Measurements from ENCODE around the gene CRYGS.

Gene CRYGS

DNA sequence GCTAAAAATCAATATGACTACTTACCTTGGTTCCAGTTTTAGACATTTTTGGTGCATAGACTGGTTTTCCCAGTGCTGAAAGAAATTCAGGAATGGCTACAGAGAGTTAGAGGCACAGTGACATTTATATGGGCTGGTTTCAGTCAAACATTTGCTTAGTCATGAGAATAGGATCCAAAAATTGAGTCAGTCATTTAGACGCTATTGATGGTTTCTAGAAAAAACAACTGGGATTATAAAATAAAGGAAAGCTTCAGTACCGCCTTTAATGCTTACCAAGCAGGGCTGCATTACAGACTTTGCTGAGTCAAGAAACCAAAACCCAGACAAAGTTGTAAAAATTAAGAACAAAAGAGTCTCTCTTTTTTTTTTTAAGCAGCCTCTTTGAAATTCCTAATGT is at the start of gene CRYGS:
CRYGS (minus strand) TSS at position 100 of the 400 bp plus-strand sequence; CDS start at position 46, 54 bp downstream.
- TF ChIP-seq, protein P1, sequence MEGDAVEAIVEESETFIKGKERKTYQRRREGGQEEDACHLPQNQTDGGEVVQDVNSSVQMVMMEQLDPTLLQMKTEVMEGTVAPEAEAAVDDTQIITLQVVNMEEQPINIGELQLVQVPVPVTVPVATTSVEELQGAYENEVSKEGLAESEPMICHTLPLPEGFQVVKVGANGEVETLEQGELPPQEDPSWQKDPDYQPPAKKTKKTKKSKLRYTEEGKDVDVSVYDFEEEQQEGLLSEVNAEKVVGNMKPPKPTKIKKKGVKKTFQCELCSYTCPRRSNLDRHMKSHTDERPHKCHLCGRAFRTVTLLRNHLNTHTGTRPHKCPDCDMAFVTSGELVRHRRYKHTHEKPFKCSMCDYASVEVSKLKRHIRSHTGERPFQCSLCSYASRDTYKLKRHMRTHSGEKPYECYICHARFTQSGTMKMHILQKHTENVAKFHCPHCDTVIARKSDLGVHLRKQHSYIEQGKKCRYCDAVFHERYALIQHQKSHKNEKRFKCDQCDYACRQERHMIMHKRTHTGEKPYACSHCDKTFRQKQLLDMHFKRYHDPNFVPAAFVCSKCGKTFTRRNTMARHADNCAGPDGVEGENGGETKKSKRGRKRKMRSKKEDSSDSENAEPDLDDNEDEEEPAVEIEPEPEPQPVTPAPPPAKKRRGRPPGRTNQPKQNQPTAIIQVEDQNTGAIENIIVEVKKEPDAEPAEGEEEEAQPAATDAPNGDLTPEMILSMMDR (IDR thresholded peaks at IDR 0.05; ENCODE audit: insufficient read depth, low read depth, low read length, missing control alignments): no peak
- no peak for DNase-seq (ENCODE audit: low read depth)
- H3K4me3 ChIP-seq (ENCODE audit: low read depth, low read length): no peak within 1 kb of the TSS

DNA sequence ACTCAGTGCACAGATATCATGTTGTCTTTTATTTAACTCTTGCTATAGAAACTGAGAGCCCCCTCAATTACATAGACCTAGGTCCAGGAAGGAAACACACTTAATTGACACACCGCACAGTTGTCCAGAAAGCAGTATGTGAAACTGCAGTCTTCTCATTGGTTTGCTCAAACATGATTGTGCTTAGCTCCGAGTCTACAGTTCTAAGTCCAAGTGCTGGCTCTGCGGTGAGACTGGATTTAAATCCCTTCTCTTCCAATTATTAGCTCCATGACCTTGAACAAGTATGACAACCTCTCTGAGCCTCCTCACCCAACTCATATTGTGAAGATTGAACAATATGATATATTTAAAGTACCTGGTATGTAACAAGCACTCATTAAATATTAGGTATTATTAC is 49.7 kb upstream of the CRYGS start:
- DNase-seq (ENCODE audit: low read depth): no peak
- TF ChIP-seq, protein P1 (IDR thresholded peaks at IDR 0.05; ENCODE audit: insufficient read depth, low read depth, low read length, missing control alignments): no peak
- no peak overlapping the region for H3K4me3 ChIP-seq (ENCODE audit: low read depth, low read length)

DNA sequence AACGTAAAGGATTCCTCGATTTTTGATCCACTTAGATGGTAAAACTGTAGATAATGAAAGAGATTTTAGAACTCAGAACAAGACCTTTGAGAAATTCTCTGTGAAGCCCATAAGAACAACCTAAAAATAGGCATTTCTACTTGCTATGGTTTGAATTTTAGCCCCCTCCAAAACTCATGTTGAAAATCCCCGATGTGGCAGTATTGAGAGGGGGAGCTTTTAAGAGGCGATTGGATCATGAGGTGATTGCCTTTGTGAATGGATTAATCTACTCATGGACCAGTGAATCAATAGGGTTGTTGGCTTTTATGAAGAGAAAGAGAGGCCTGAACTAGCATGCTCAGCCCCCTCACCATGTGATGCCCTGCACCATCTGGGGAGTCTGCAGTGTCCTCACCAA is 48.5 kb upstream of the CRYGS start:
- H3K4me3 ChIP-seq (ENCODE audit: low read depth, low read length): no peak overlapping the region
- DNase-seq (ENCODE audit: low read depth): no peak
- TF ChIP-seq, protein P1 (IDR thresholded peaks at IDR 0.05; ENCODE audit: insufficient read depth, low read depth, low read length, missing control alignments): no peak

DNA sequence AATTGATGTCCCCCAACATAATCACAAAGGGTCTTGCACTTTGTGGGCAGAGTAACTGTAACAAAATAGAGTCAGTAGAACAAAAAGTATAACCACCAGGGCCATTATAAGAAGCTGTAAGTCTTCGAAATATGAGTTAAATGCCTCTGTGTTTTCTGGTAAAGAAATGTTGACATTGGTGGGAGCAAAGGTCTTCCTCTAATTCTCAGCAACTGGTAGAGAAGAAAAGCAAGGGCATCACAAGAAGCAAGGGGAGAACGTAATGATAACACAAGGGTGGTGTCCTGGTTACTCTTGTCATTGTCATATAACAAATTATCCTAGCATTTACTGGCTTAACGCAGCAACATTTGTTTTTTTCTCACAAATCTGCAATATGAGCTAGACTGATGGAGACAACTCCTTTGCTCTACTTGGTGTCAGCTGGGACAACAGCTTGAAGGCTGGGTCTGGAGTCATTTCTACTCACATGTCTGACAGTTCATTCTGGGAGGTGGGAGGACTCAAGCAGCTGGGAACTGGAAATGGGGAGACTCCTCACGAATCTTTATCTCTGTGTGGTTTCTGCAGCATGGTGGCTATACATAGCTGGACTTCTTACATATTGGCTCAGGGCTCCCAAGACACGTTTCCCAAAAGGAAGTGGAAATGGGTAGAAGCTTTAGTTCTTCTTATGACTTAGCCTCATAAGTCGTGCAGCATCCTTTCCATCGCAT is 46.6 kb upstream of the CRYGS start:
- H3K4me3 ChIP-seq (ENCODE audit: low read depth, low read length): no peak overlapping the region
- TF ChIP-seq, protein P1 (IDR thresholded peaks at IDR 0.05; ENCODE audit: insufficient read depth, low read depth, low read length, missing control alignments): no peak
- DNase-seq (ENCODE audit: low read depth): no peak

DNA sequence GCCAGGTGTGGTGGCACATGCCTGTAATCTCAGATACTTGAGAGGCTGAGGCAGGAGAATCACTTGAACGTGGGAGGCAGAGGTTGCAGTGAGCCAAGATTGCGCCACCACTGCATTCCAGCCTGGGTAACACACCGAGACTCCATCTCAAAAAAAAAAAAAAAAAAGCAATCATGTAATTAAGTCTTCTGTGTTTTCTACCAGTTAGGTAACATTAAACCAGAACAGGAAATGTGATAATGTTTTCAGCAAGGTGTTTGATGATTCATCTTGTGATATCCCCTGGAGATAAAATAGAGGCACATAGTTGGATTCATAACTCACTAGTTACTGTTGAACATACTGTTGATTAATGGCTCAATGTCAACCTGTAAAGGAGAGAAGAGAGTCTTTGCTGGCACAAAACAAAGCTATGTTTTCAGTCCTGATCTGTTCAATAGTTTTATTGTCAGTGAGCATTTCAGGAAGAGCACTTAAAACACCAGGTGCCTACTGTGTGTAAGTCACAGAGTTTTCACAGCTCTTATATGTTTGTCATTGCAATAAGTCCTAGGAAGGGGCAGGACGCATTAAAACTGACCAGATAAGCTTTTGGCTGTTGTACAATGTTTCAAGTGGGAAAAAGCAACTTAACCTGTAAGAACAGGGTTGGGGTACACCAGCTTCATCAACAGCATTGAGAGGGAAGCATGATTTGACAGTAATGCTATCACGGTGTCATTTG is 45.8 kb upstream of the CRYGS start:
- TF ChIP-seq, protein P1 (IDR thresholded peaks at IDR 0.05; ENCODE audit: insufficient read depth, low read depth, low read length, missing control alignments): no peak
- H3K4me3 ChIP-seq (ENCODE audit: low read depth, low read length): no peak overlapping the region
- DNase-seq (ENCODE audit: low read depth): no peak

DNA sequence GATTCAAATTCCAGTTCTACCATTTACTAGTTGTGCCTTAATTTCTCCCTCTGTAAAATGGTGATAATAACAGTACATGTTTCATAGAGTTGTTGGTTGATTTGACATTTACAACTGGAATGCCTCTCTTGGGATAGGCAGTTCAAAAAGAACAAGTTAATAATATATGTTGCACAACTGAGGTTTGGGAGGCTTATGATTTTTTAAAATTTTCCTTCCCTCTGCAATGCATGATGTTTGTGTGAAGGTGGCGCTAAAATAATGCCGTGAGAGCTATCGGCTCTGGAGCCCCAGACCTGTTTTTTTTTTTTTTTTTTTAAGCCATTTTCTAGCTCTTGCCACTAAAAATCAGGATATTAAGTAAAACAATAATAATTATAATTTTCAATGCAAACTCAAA is 44.9 kb upstream of the CRYGS start:
- no peak overlapping the region for H3K4me3 ChIP-seq (ENCODE audit: low read depth, low read length)
- TF ChIP-seq, protein P1 (IDR thresholded peaks at IDR 0.05; ENCODE audit: insufficient read depth, low read depth, low read length, missing control alignments): no peak
- DNase-seq (ENCODE audit: low read depth): no peak

Measured in GM12865 (cell line).